Measurements from ENCODE around the gene EIF2AK2.

EIF2AK2 gene

GRCh38 chr2:37100054-37100453 lies 56.7 kb downstream of the EIF2AK2 start:
- DNase-seq (ENCODE audit: low spot score), result no peak

- DNase-seq (ENCODE audit: low spot score), result no peak
Observed at GRCh38 chr2:37098416-37099118, 58.2 kb downstream of the EIF2AK2 start.

- DNase-seq (ENCODE audit: low spot score), result no peak
Observed at GRCh38 chr2:37096568-37096967, 60.2 kb downstream of the EIF2AK2 start.

- DNase-seq (ENCODE audit: low spot score), result no peak
Observed at GRCh38 chr2:37091873-37092272, 64.9 kb downstream of the EIF2AK2 start.

GRCh38 chr2:37090019-37090477 lies 66.7 kb downstream of the EIF2AK2 start:
- DNase-seq (ENCODE audit: low spot score), result no peak

- peak; percentile 56 for DNase-seq (ENCODE audit: low spot score)
Observed at GRCh38 chr2:37085731-37086147, 71.0 kb downstream of the EIF2AK2 start.

GRCh38 chr2:37084797-37085196 lies 72.0 kb downstream of the EIF2AK2 start:
- no peak for DNase-seq (ENCODE audit: low spot score)

DNA sequence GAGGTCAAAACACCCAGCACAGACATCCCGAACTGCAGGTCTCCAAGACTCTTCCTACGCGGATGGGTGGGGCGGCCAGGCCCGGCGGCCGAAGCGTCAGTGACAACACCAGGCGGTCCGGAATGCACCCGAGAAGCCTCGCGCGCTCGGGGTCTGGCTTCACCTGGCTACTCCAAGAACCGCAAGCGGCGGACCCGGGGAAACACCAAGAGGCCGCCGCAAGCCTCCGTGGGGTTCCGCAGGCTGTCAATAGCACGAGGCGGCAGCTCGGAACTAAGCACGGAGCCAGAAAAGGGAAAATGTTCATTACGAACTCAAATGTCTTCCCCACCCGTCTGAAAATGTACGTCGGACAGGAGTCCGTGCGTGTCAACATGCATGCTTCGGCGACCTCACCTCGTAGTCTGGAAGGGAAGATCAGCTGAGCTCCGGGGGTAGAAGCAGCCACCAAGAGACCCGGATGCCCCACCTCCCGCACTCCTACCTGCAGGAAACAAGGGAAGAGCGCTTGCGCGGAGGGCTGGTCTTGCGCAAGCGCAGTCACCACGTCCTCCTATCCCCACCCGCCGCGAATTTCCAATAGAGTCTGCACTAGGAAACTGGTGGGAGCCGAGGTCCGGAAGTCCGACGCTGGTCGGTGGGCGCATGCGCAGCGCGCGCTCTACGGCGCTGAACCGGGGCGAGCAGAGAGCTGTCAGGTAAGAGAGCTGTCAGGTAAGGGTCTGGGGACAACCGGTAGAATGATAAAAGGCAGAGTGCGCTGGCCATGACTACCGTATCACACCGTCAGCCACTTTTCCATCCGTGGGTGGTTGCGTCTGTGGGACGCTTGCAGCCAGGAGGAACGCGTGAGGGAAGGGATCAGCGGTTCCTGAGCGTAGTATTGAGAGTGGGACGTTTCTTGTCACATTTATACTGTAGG lies 72.6 kb downstream of the EIF2AK2 start, which contains the start of the genes GPATCH11 and HEATR5B:
GPATCH11 (plus strand) TSS at position 646 of the 922 bp plus-strand sequence. CDS start 3,864 bp downstream, outside the sequence.
HEATR5B (minus strand) TSS at position 500 of the 922 bp plus-strand sequence. CDS start 958 bp downstream, outside the sequence.
- DNase-seq (ENCODE audit: low spot score), result peak; percentile 99

- DNase-seq (ENCODE audit: low spot score), result no peak
Observed at GRCh38 chr2:37080689-37081088, 76.1 kb downstream of the EIF2AK2 start.

DNA sequence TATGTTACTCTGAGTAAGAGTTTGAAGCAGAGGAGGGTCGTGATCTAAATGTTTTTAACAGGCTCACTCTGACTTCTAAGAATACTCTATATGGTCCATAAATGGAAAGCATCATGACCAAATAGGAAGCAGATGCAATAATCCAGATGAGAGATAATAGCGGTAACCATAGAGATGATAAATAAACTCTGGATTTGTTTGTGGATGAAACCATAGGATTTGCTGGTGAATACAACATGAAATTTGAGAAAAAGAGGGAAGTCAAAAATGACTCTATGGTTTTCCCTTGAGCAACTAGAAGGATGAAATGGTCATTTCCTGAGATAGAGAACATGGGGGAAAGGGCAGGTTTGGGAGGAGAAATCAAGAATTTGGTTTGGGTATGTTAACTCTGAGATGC lies 76.5 kb downstream of the EIF2AK2 start:
- DNase-seq (ENCODE audit: low spot score), result no peak

DNA sequence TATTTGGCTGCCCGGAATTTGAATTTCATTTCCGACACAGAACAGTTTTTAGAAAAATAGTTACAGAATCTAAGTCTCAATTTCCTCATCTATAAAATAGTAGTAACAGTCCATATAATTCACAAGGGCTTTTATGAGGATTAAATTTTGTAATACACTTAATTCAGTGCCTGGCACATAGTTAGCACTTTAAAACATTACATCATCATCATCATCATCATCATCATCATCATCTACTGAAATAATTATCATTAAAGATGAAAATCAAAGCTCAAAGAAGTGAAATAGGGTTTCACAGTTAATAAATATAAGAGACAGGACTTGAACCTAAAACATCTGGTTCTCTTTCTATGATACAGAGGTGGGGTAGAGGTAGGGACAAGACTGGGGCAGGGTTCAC lies 85.8 kb downstream of the EIF2AK2 start:
- no peak for DNase-seq (ENCODE audit: low spot score)

- no peak for DNase-seq (ENCODE audit: low spot score)
Observed at GRCh38 chr2:37068686-37069085, 88.1 kb downstream of the EIF2AK2 start.

GRCh38 chr2:37061776-37062175 lies 95.0 kb downstream of the EIF2AK2 start:
- no peak for DNase-seq (ENCODE audit: low spot score)

DNA sequence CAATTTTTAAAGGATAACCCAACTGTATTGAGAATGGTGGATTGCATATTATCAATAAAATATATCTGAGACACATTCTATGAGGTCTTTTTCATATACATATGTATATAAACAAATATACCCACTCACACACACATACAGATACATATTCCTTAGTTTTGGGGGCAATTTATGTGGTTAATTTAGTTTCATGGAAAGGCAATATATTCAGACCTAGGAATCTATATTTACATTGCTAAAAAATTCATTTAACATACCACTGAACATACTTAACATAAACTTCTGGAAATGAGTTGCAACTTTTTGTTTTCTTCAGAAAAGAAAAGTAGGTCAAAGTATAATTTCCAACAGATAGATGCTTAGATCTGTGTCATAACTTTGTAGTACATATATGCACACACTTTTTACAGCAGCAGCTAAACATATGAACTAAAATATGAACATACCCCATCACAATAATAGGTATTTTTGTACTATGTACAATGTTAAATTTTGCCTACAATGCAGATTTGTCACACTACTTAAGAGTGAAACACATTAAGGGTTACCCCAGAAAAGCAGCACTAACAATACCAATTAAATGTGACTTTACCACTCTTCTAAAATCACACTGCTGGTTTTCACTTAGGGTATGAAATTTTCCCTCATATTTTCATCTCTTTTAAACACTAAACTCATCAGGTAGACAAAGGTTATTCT lies 95.6 kb downstream of the EIF2AK2 start:
- DNase-seq (ENCODE audit: low spot score), result no peak

DNA sequence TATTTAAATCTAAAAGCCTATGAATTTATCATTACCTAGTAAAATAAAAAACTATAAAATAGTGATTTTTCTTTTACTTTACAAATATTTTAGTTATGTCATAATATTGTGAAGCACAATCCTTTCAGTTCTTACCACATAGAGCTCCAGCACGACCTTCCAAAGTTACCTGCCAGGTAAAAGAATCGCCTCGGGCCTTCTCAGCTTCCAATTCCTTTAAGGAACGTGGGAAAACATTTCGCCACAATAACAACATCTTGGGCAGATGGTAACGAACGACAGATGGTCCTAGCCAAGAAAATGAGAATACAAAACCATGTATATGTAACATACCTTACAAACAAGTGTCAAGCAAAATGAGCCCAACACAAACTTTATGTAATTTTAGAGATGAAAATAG lies 96.3 kb downstream of the EIF2AK2 start:
- DNase-seq (ENCODE audit: low spot score), result no peak

GRCh38 chr2:37059841-37060240 lies 96.9 kb downstream of the EIF2AK2 start:
- DNase-seq (ENCODE audit: low spot score), result no peak

- DNase-seq (ENCODE audit: low spot score), result no peak
Observed at GRCh38 chr2:37052600-37053332, 104.0 kb downstream of the EIF2AK2 start.

Data from SW480 (cell line).